Measurements from ENCODE around the gene RCAN2.
"Not testable (repeated sequence)": the region's sequence is repeated elsewhere in the genome, so short reads cannot be mapped to it uniquely, and the experiment has no call there.

The RCAN2 gene

GRCh38 chr6:46438245-46438644, 53.0 kb downstream of the RCAN2 start:
- no peak for DNase-seq

- DNase-seq: no peak
These were observed 53.5 kb downstream of the RCAN2 start for GRCh38 chr6:46437671-46438221.

GRCh38 chr6:46422619-46423018, 68.6 kb downstream of the RCAN2 start:
- no peak for DNase-seq

- no peak for DNase-seq
These were observed 69.3 kb downstream of the RCAN2 start for GRCh38 chr6:46421939-46422338.

GRCh38 chr6:46420921-46421638, 70.2 kb downstream of the RCAN2 start:
- DNase-seq: no peak

- DNase-seq: no peak
These were observed 71.7 kb downstream of the RCAN2 start for GRCh38 chr6:46419576-46420002.

GRCh38 chr6:46414398-46414797, 76.9 kb downstream of the RCAN2 start:
- DNase-seq: no peak

- DNase-seq: no peak
These were observed 78.6 kb downstream of the RCAN2 start for GRCh38 chr6:46412662-46413061.

GRCh38 chr6:46411456-46412197, 79.6 kb downstream of the RCAN2 start:
- no peak for DNase-seq

- DNase-seq: no peak
These were observed 80.8 kb downstream of the RCAN2 start for GRCh38 chr6:46410334-46410953.

- DNase-seq: no peak
These were observed 83.3 kb downstream of the RCAN2 start for GRCh38 chr6:46407776-46408530.

- no peak for DNase-seq
These were observed 84.0 kb downstream of the RCAN2 start for GRCh38 chr6:46407246-46407645.

- not testable (repeated sequence) for DNase-seq
These were observed 85.5 kb downstream of the RCAN2 start for GRCh38 chr6:46405620-46406180.

GRCh38 chr6:46400898-46401297, 90.4 kb downstream of the RCAN2 start:
- DNase-seq: no peak

- DNase-seq: no peak
These were observed 95.7 kb downstream of the RCAN2 start for GRCh38 chr6:46395530-46395929.

GRCh38 chr6:46393940-46394337, 97.3 kb downstream of the RCAN2 start:
- no peak for DNase-seq

- no peak for DNase-seq
These were observed 97.9 kb downstream of the RCAN2 start for GRCh38 chr6:46393161-46393939.

GRCh38 chr6:46392294-46392693, 99.0 kb downstream of the RCAN2 start:
- no peak for DNase-seq

GRCh38 chr6:46390153-46390876, 100.9 kb downstream of the RCAN2 start:
- no peak for DNase-seq

GRCh38 chr6:46387728-46388127, 103.5 kb downstream of the RCAN2 start:
- not testable (repeated sequence) for DNase-seq

- DNase-seq: no peak
These were observed 109.7 kb downstream of the RCAN2 start for GRCh38 chr6:46381579-46381978.
